ENCODE data around the gene KRTAP10-6.
"Not testable (repeated sequence)": the region's sequence is repeated elsewhere in the genome, so short reads cannot be mapped to it uniquely, and the experiment has no call there.

Gene KRTAP10-6

GRCh38 chr21:44557491-44558328, 34.6 kb downstream of the KRTAP10-6 start:
- no peaks in the 10 kb centered on the region for H3K4me1 ChIP-seq (ENCODE audit: control insufficient read depth, insufficient read depth, low read length)
- H3K36me3 ChIP-seq (ENCODE audit: control insufficient read depth in 2 of 2, insufficient read depth in 2 of 2, low read length in 2 of 2) = no peaks in the 10 kb centered on the region
- H3K27me3 ChIP-seq (ENCODE audit: control insufficient read depth in 1 of 2, insufficient read depth in 2 of 2, low read length in 2 of 2) = peaks cover 0 to 4% of the 10 kb centered on the region in 2 donors
- H3K9me3 ChIP-seq (ENCODE audit: control insufficient read depth in 2 of 2, low read length in 2 of 2) = peaks cover 8% of the 10 kb centered on the region in 2 donors
- H3K4me3 ChIP-seq (ENCODE audit: low read length in 2 of 2) = no peak overlapping the region
- no peak overlapping the region for H3K9ac ChIP-seq (ENCODE audit: low read length in 2 of 2)
- no peak overlapping the region for H3K27ac ChIP-seq (ENCODE audit: low read length)

- H3K27ac ChIP-seq (ENCODE audit: low read length) = no peak overlapping the region
- H3K36me3 ChIP-seq (ENCODE audit: control insufficient read depth in 2 of 2, insufficient read depth in 2 of 2, low read length in 2 of 2) = no peaks in the 10 kb centered on the region
- H3K4me1 ChIP-seq (ENCODE audit: control insufficient read depth, insufficient read depth, low read length) = no peaks in the 10 kb centered on the region
- H3K4me3 ChIP-seq (ENCODE audit: low read length in 2 of 2) = no peak overlapping the region
- peaks cover 0 to 4% of the 10 kb centered on the region in 2 donors for H3K27me3 ChIP-seq (ENCODE audit: control insufficient read depth in 1 of 2, insufficient read depth in 2 of 2, low read length in 2 of 2)
- no peak overlapping the region for H3K9ac ChIP-seq (ENCODE audit: low read length in 2 of 2)
- peaks cover 8% of the 10 kb centered on the region in 2 donors for H3K9me3 ChIP-seq (ENCODE audit: control insufficient read depth in 2 of 2, low read length in 2 of 2)
Measured at GRCh38 chr21:44556879-44557278, 35.4 kb downstream of the KRTAP10-6 start.

- Histone ChIP-seq H3K9ac (ENCODE audit: low read length in 2 of 2) (no peak overlapping the region), H3K36me3 (ENCODE audit: control insufficient read depth in 2 of 2, insufficient read depth in 2 of 2, low read length in 2 of 2) (no peaks in the 10 kb centered on the region), H3K9me3 (ENCODE audit: control insufficient read depth in 2 of 2, low read length in 2 of 2) (peaks cover 8% of the 10 kb centered on the region in 2 donors), H3K4me3 (ENCODE audit: low read length in 2 of 2) (no peak overlapping the region), H3K4me1 (ENCODE audit: control insufficient read depth, insufficient read depth, low read length) (no peaks in the 10 kb centered on the region), H3K27me3 (ENCODE audit: control insufficient read depth in 1 of 2, insufficient read depth in 2 of 2, low read length in 2 of 2) (peaks cover 0 to 4% of the 10 kb centered on the region in 2 donors), H3K27ac (ENCODE audit: low read length) (no peak overlapping the region)
Measured at GRCh38 chr21:44555200-44555875, 37.0 kb downstream of the KRTAP10-6 start.

- Histone ChIP-seq H3K27ac (ENCODE audit: low read length) (no peak overlapping the region), H3K9me3 (ENCODE audit: control insufficient read depth in 2 of 2, low read length in 2 of 2) (peaks cover 6 to 8% of the 10 kb centered on the region in 2 donors), H3K27me3 (ENCODE audit: control insufficient read depth in 1 of 2, insufficient read depth in 2 of 2, low read length in 2 of 2) (peaks cover 0 to 2% of the 10 kb centered on the region in 2 donors), H3K9ac (ENCODE audit: low read length in 2 of 2) (no peak overlapping the region), H3K4me1 (ENCODE audit: control insufficient read depth, insufficient read depth, low read length) (no peaks in the 10 kb centered on the region), H3K36me3 (ENCODE audit: control insufficient read depth in 2 of 2, insufficient read depth in 2 of 2, low read length in 2 of 2) (no peaks in the 10 kb centered on the region), H3K4me3 (ENCODE audit: low read length in 2 of 2) (no peak overlapping the region)
Measured at GRCh38 chr21:44552681-44553080, 39.6 kb downstream of the KRTAP10-6 start.

- Histone ChIP-seq H3K4me1 (ENCODE audit: control insufficient read depth, insufficient read depth, low read length) (no peaks in the 10 kb centered on the region), H3K27me3 (ENCODE audit: control insufficient read depth in 1 of 2, insufficient read depth in 2 of 2, low read length in 2 of 2) (no peaks in the 10 kb centered on the region), H3K27ac (ENCODE audit: low read length) (no peak overlapping the region), H3K9ac (ENCODE audit: low read length in 2 of 2) (no peak overlapping the region), H3K36me3 (ENCODE audit: control insufficient read depth in 2 of 2, insufficient read depth in 2 of 2, low read length in 2 of 2) (no peaks in the 10 kb centered on the region), H3K9me3 (ENCODE audit: control insufficient read depth in 2 of 2, low read length in 2 of 2) (peaks cover 6 to 8% of the 10 kb centered on the region in 2 donors), H3K4me3 (ENCODE audit: low read length in 2 of 2) (no peak overlapping the region)
Measured at GRCh38 chr21:44552136-44552535, 40.2 kb downstream of the KRTAP10-6 start.

GRCh38 chr21:44551340-44551961, 40.9 kb downstream of the KRTAP10-6 start, which contains the start of gene KRTAP10-2:
TSS of gene KRTAP10-2 (minus strand) at chr21:44551505. CDS start at chr21:44551458, 47 bp downstream.
- H3K4me1 ChIP-seq (ENCODE audit: control insufficient read depth, insufficient read depth, low read length) = no peaks in the 10 kb centered on the region
- H3K27me3 ChIP-seq (ENCODE audit: control insufficient read depth in 1 of 2, insufficient read depth in 2 of 2, low read length in 2 of 2) = no peaks in the 10 kb centered on the region
- H3K9ac ChIP-seq (ENCODE audit: low read length in 2 of 2) = no peak within 1 kb of the TSS
- H3K27ac ChIP-seq (ENCODE audit: low read length) = no peak within 1 kb of the TSS
- H3K4me3 ChIP-seq (ENCODE audit: low read length in 2 of 2) = no peak within 1 kb of the TSS
- no peaks in the 10 kb centered on the region for H3K36me3 ChIP-seq (ENCODE audit: control insufficient read depth in 2 of 2, insufficient read depth in 2 of 2, low read length in 2 of 2)
- peaks cover 6 to 8% of the 10 kb centered on the region in 2 donors for H3K9me3 ChIP-seq (ENCODE audit: control insufficient read depth in 2 of 2, low read length in 2 of 2)

GRCh38 chr21:44550807-44551206, 41.5 kb downstream of the KRTAP10-6 start:
- no peaks in the 10 kb centered on the region for H3K27me3 ChIP-seq (ENCODE audit: control insufficient read depth in 1 of 2, insufficient read depth in 2 of 2, low read length in 2 of 2)
- H3K9me3 ChIP-seq (ENCODE audit: control insufficient read depth in 2 of 2, low read length in 2 of 2) = peaks cover 6 to 8% of the 10 kb centered on the region in 2 donors

GRCh38 chr21:44550285-44550684, 42.0 kb downstream of the KRTAP10-6 start:
- not testable (repeated sequence) for H3K4me3 ChIP-seq (ENCODE audit: low read length in 2 of 2); H3K27me3 ChIP-seq (ENCODE audit: control insufficient read depth in 1 of 2, insufficient read depth in 2 of 2, low read length in 2 of 2); H3K36me3 ChIP-seq (ENCODE audit: control insufficient read depth in 2 of 2, insufficient read depth in 2 of 2, low read length in 2 of 2)

More at GRCh38 chr21:44550807-44551206, 41.5 kb downstream of the KRTAP10-6 start:
- Histone ChIP-seq H3K36me3 (ENCODE audit: control insufficient read depth in 2 of 2, insufficient read depth in 2 of 2, low read length in 2 of 2) (no peaks in the 10 kb centered on the region), H3K4me1 (ENCODE audit: control insufficient read depth, insufficient read depth, low read length) (no peaks in the 10 kb centered on the region), H3K9ac (ENCODE audit: low read length in 2 of 2) (no peak overlapping the region), H3K27ac (ENCODE audit: low read length) (no peak overlapping the region), H3K4me3 (ENCODE audit: low read length in 2 of 2) (no peak overlapping the region)

GRCh38 chr21:44549525-44550211, 42.6 kb downstream of the KRTAP10-6 start:
- no peaks in the 10 kb centered on the region for H3K4me1 ChIP-seq (ENCODE audit: control insufficient read depth, insufficient read depth, low read length)
- no peaks in the 10 kb centered on the region for H3K27me3 ChIP-seq (ENCODE audit: control insufficient read depth in 1 of 2, insufficient read depth in 2 of 2, low read length in 2 of 2)
- no peak overlapping the region for H3K27ac ChIP-seq (ENCODE audit: low read length)
- H3K4me3 ChIP-seq (ENCODE audit: low read length in 2 of 2) = no peak overlapping the region
- no peak overlapping the region for H3K9ac ChIP-seq (ENCODE audit: low read length in 2 of 2)
- H3K36me3 ChIP-seq (ENCODE audit: control insufficient read depth in 2 of 2, insufficient read depth in 2 of 2, low read length in 2 of 2) = no peaks in the 10 kb centered on the region
- peaks cover 6 to 8% of the 10 kb centered on the region in 2 donors for H3K9me3 ChIP-seq (ENCODE audit: control insufficient read depth in 2 of 2, low read length in 2 of 2)

More at GRCh38 chr21:44550285-44550684, 42.0 kb downstream of the KRTAP10-6 start:
- H3K4me1 ChIP-seq (ENCODE audit: control insufficient read depth, insufficient read depth, low read length); H3K9ac ChIP-seq (ENCODE audit: low read length in 2 of 2); H3K27ac ChIP-seq (ENCODE audit: low read length); H3K9me3 ChIP-seq (ENCODE audit: control insufficient read depth in 2 of 2, low read length in 2 of 2): not testable (repeated sequence)

GRCh38 chr21:44548922-44549321, 43.4 kb downstream of the KRTAP10-6 start:
- H3K27me3 ChIP-seq (ENCODE audit: control insufficient read depth in 1 of 2, insufficient read depth in 2 of 2, low read length in 2 of 2) = no peaks in the 10 kb centered on the region
- H3K4me3 ChIP-seq (ENCODE audit: low read length in 2 of 2) = peak overlapping the region; percentile 29 to 43
- no peak overlapping the region for H3K27ac ChIP-seq (ENCODE audit: low read length)
- H3K36me3 ChIP-seq (ENCODE audit: control insufficient read depth in 2 of 2, insufficient read depth in 2 of 2, low read length in 2 of 2) = no peaks in the 10 kb centered on the region
- no peak overlapping the region for H3K9ac ChIP-seq (ENCODE audit: low read length in 2 of 2)
- peaks cover 1 to 2% of the 10 kb centered on the region in 2 donors for H3K9me3 ChIP-seq (ENCODE audit: control insufficient read depth in 2 of 2, low read length in 2 of 2)
- no peaks in the 10 kb centered on the region for H3K4me1 ChIP-seq (ENCODE audit: control insufficient read depth, insufficient read depth, low read length)
